GM06990 (cell line): Measurements from ENCODE around the gene RFX1.

Experiments
- DNase-seq: peaks from one replicate; pipeline ENCODE4 v3.0.0-alpha.2; 2011; ENCODE audit not compliant: insufficient read length; ENCODE audit errors: extremely low read depth
- H3K27me3 ChIP-seq: replicated peaks from 2 replicates; pipeline ENCODE4 v1.6.0; 2011; ENCODE audit warnings: low read length; ENCODE audit not compliant: control insufficient read depth, insufficient read depth
- H3K36me3 ChIP-seq: 2 replicates; pipeline ENCODE4 v1.5.1; 2011; ENCODE audit warnings: low read length; ENCODE audit not compliant: control insufficient read depth, insufficient read depth
- H3K4me3 ChIP-seq: replicated peaks from 2 replicates; pipeline ENCODE4 v1.5.1; 2011; ENCODE audit warnings: low read depth, mild to moderate bottlenecking, control low read depth, low read length
- TF ChIP-seq, protein P1 (sequence below): IDR thresholded peaks from 2 replicates; pipeline ENCODE4 v1.5.1; 2011; ENCODE audit warnings: low read length, control low read depth, mild to moderate bottlenecking, inconsistent platforms; ENCODE audit not compliant: insufficient read depth, poor library complexity, severe bottlenecking

Gene RFX1

DNA sequence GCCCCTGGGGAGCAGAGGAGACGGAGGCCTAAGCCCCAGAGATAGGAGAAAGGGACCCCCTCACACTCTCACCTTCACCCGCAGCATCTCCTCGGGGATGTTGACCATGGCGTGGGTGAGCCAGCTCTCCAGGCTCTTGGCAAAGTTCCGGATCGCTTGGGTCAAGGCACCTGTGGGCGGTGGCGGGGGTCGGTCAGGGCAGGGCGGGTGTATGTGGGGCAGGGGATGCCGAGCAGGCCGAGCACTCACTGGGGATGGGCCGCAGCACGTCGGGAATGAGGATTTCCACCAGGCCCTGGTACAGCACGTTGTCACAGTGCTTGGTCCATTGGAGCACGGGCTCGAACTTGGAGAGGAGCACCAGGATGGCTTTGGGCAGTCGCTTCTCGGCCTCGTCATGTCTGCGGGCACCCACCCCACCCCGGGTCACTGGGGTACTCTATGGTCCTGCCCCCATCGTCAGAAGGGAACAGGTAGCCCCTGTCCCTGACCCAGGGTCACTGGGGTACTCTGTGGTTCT lies 40.7 kb downstream of the RFX1 start:
- H3K27me3 ChIP-seq: no peaks in the 10 kb centered on the region
- no peak for DNase-seq
- H3K4me3 ChIP-seq: no peak overlapping the region
- peaks cover 6% of the 10 kb centered on the region for H3K36me3 ChIP-seq
- TF ChIP-seq, protein P1, sequence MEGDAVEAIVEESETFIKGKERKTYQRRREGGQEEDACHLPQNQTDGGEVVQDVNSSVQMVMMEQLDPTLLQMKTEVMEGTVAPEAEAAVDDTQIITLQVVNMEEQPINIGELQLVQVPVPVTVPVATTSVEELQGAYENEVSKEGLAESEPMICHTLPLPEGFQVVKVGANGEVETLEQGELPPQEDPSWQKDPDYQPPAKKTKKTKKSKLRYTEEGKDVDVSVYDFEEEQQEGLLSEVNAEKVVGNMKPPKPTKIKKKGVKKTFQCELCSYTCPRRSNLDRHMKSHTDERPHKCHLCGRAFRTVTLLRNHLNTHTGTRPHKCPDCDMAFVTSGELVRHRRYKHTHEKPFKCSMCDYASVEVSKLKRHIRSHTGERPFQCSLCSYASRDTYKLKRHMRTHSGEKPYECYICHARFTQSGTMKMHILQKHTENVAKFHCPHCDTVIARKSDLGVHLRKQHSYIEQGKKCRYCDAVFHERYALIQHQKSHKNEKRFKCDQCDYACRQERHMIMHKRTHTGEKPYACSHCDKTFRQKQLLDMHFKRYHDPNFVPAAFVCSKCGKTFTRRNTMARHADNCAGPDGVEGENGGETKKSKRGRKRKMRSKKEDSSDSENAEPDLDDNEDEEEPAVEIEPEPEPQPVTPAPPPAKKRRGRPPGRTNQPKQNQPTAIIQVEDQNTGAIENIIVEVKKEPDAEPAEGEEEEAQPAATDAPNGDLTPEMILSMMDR: no peak

- no peak for DNase-seq
- Histone ChIP-seq H3K27me3 (no peaks in the 10 kb centered on the region), H3K36me3 (peaks cover 10% of the 10 kb centered on the region), H3K4me3 (no peak overlapping the region)
- TF ChIP-seq, protein P1: no peak
Measured at GRCh38 chr19:13964776-13965175, 41.3 kb downstream of the RFX1 start.

DNA sequence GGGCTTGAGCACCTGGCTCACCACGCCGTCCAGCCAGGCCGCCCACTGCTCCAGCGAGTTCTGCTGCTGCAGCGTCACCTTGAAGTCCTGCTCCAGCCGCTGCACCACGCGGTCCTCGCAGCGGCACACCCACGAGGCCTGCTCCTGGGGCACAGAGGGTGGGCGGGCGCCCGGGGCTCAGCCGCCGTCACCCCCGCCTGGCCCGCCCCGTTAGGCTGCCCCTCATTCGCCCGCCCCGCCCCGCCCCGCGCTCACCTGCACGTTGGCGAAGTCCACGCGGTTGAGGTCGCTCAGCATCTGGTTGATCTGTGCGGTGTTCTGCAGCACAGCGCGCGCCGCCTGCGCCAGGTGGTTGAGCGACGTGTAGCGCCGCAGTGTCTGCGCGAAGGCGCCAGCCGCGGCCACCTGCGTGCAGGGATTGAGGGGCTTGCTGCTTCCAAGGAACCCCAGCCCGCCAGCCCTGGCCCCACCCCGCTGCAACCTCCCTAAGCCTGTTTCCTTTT lies 42.5 kb downstream of the RFX1 start:
- Histone ChIP-seq H3K36me3 (peaks cover 10% of the 10 kb centered on the region), H3K27me3 (no peaks in the 10 kb centered on the region), H3K4me3 (no peak overlapping the region)
- no peak for DNase-seq
- TF ChIP-seq, protein P1: no peak

DNA sequence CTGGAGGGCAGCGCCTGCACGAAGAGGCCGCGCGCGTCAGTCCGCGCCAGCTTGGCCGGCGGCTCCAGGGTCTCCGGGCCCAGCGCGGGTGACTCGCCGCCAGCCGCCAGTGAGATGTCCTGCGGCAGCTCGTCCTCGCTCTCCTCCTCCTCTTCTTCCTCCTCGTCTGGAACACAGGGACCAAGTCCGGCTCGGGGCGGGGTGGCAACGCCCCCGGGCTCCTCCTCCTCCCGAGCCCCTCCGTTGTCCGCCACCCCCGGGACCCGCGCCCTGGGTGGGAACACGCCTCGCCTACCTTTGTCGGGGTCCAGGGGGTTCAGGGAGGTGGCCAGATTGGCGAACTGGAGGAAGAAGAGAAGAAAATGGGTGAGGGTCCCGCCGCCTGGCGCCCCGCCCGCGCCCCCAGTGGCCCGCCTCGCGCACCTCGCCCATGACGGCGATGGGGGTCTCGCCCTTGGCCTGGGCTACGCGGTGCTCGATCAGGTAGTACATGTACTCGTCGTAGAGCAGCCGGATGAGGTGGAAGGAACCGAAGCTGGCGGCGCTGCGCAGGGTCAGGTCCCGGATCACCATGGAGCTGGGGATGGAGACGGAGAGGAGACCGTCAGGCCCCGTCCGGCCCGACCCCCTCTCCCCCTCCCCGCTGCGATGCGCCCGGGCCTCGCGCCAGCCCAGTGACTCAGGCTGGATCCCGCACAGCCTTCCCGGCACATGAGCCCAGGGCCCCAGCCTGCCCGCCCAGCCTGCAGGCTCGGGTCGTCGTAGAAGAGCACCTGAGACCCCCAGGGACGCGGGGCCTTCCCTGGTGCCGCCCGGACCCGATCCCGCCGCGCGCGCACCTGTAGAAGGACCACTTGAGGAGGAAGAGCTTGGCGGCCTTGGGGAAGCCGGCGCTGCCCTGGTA lies 43.2 kb downstream of the RFX1 start:
- H3K4me3 ChIP-seq: no peak overlapping the region
- DNase-seq: no peak
- H3K27me3 ChIP-seq: no peaks in the 10 kb centered on the region
- peaks cover 12% of the 10 kb centered on the region for H3K36me3 ChIP-seq
- TF ChIP-seq, protein P1: no peak

- TF ChIP-seq, protein P1: no peak
- H3K27me3 ChIP-seq: no peaks in the 10 kb centered on the region
- no peak overlapping the region for H3K4me3 ChIP-seq
- peaks cover 15% of the 10 kb centered on the region for H3K36me3 ChIP-seq
- DNase-seq: no peak
Measured at GRCh38 chr19:13961826-13962698, 44.1 kb downstream of the RFX1 start.
